Mucosa of stomach (tissue), 1 donor: ENCODE results near the gene FHIT.

ENCODE experiments used
- H3K27me3 ChIP-seq: one replicate; pipeline ENCODE4 v1.7.0; 2013; ENCODE audit warnings: mild to moderate bottlenecking, low read length; ENCODE audit not compliant: control insufficient read depth, insufficient read depth
- H3K36me3 ChIP-seq: one replicate; pipeline ENCODE4 v1.7.0; 2013; ENCODE audit warnings: low read length; ENCODE audit not compliant: control insufficient read depth, insufficient read depth
- H3K4me1 ChIP-seq: one replicate; pipeline ENCODE4 v1.7.0; 2013; ENCODE audit warnings: mild to moderate bottlenecking, low read length; ENCODE audit not compliant: control insufficient read depth, insufficient read depth
- H3K4me3 ChIP-seq: one replicate; pipeline ENCODE4 v1.7.0; 2013; ENCODE audit warnings: low read length
- H3K9ac ChIP-seq: one replicate; pipeline ENCODE4 v1.7.0; 2013; ENCODE audit warnings: mild to moderate bottlenecking, low read length, moderate library complexity
- H3K9me3 ChIP-seq: one replicate; pipeline ENCODE4 v1.7.0; 2013; ENCODE audit warnings: mild to moderate bottlenecking, low read length, moderate library complexity; ENCODE audit not compliant: control insufficient read depth
- donor health status: Pancreatic carcinoma.

The FHIT gene

DNA sequence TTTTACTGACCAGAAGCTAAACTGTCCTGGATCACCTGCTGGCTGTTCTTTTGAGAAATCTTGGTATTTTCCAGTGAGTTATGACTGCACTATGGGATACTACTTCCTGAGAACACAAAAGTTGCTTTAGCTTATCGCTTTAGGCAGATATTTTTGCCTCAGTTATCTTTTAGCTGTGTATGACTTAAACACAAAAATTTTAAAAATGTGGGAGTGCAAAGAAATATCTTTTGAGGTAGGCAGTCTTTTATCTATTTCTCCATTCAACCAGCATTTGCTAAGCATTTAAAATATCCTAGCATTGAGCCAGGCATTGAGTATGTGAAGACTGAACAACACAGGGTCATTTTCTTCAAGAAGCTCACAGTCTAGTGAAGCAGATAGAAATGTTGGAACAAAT, 981.9 kb downstream of the FHIT start:
- Histone ChIP-seq H3K4me1 (no peaks in the 10 kb centered on the region), H3K4me3 (no peak overlapping the region), H3K9me3 (no peaks in the 10 kb centered on the region), H3K9ac (no peak overlapping the region), H3K36me3 (no peaks in the 10 kb centered on the region), H3K27me3 (no peaks in the 10 kb centered on the region)

- Histone ChIP-seq H3K9ac (no peak overlapping the region), H3K4me1 (no peaks in the 10 kb centered on the region), H3K9me3 (no peaks in the 10 kb centered on the region), H3K4me3 (no peak overlapping the region), H3K36me3 (no peaks in the 10 kb centered on the region), H3K27me3 (no peaks in the 10 kb centered on the region)
Measured at GRCh38 chr3:60268123-60268522, 983.1 kb downstream of the FHIT start.

DNA sequence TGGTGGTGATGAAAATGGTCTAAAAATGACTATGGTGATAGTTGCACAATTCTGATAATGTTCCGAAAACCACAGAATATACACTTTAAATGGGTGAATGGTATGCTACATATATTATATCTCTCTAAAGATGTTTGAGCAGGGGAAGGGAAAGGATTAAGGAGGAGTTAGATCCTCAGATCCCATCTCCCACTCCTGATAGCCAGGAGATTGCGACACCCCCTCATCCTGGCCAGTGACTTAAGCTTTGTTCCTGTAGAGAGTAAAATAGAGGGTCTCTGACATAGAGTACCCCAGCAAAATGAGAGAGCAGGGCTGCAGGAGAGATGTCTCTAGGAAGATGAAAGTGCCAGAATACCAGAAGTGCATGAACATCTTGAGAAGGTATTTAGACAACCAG, 984.8 kb downstream of the FHIT start:
- Histone ChIP-seq H3K27me3 (no peaks in the 10 kb centered on the region), H3K9ac (no peak overlapping the region), H3K9me3 (no peaks in the 10 kb centered on the region), H3K4me1 (no peaks in the 10 kb centered on the region), H3K36me3 (no peaks in the 10 kb centered on the region), H3K4me3 (no peak overlapping the region)

GRCh38 chr3:60263191-60263590, 988.1 kb downstream of the FHIT start:
- Histone ChIP-seq H3K36me3 (no peaks in the 10 kb centered on the region), H3K9ac (no peak overlapping the region), H3K4me3 (no peak overlapping the region), H3K4me1 (no peaks in the 10 kb centered on the region), H3K27me3 (no peaks in the 10 kb centered on the region), H3K9me3 (no peaks in the 10 kb centered on the region)

- Histone ChIP-seq H3K4me3 (no peak overlapping the region), H3K9ac (no peak overlapping the region), H3K27me3 (no peaks in the 10 kb centered on the region), H3K9me3 (no peaks in the 10 kb centered on the region), H3K4me1 (no peaks in the 10 kb centered on the region), H3K36me3 (no peaks in the 10 kb centered on the region)
Measured at GRCh38 chr3:60262546-60262945, 988.7 kb downstream of the FHIT start.

GRCh38 chr3:60260546-60260945, 990.7 kb downstream of the FHIT start:
- no peak overlapping the region for H3K4me3 ChIP-seq
- H3K27me3 ChIP-seq: no peaks in the 10 kb centered on the region
- H3K4me1 ChIP-seq: no peaks in the 10 kb centered on the region

DNA sequence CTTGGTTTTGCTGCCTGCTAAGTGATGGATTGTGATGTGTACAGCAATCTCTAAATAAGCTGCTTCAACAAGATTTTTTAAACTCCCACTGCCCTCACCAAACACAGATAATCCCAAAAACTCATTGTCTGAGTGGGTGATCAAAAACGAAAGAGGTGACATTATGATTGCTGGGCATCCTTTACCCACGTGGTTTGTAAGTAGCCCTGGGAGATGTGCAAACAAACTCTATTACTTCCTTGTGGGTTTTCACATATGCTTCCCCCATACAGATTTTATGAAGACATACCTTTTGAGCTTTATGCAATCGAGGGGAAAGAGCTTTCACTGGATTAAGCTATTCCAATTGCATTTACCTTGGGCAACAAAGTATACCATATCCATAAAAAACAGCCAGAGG, 1000.4 kb downstream of the FHIT start:
- H3K4me3 ChIP-seq: no peak overlapping the region
- no peaks in the 10 kb centered on the region for H3K4me1 ChIP-seq
- H3K27me3 ChIP-seq: no peaks in the 10 kb centered on the region
- H3K9me3 ChIP-seq: no peaks in the 10 kb centered on the region
- no peak overlapping the region for H3K9ac ChIP-seq
- no peaks in the 10 kb centered on the region for H3K36me3 ChIP-seq

More at GRCh38 chr3:60260546-60260945, 990.7 kb downstream of the FHIT start:
- no peak overlapping the region for H3K9ac ChIP-seq
- H3K36me3 ChIP-seq: no peaks in the 10 kb centered on the region
- H3K9me3 ChIP-seq: no peaks in the 10 kb centered on the region

GRCh38 chr3:60250206-60250605, 1001.0 kb downstream of the FHIT start:
- no peak overlapping the region for H3K4me3 ChIP-seq
- H3K9me3 ChIP-seq: no peaks in the 10 kb centered on the region
- H3K9ac ChIP-seq: no peak overlapping the region
- no peaks in the 10 kb centered on the region for H3K36me3 ChIP-seq
- H3K27me3 ChIP-seq: no peaks in the 10 kb centered on the region
- no peaks in the 10 kb centered on the region for H3K4me1 ChIP-seq

DNA sequence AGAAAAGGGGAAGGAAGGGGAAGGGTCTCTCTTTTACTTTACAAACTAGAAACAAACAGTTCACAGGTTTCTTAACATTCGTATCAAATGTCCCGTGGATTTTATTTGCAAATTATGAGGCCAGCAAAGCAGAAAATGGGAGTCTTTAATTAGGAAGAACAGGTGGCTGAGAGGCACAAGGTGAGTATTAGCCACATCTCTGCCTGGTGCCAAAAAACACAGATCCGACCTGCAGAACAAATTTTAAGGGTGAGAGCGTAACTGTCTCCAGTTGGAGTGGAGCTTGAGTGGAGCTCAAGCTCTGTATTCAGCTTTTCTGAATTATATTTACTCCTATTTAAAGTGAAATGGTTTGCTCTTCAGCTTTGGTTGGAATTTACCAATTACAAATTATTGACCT, 1004.9 kb downstream of the FHIT start:
- Histone ChIP-seq H3K36me3 (no peaks in the 10 kb centered on the region), H3K27me3 (no peaks in the 10 kb centered on the region), H3K4me1 (no peaks in the 10 kb centered on the region), H3K9ac (no peak overlapping the region), H3K4me3 (no peak overlapping the region), H3K9me3 (no peaks in the 10 kb centered on the region)

GRCh38 chr3:60243456-60243855, 1007.8 kb downstream of the FHIT start:
- H3K9me3 ChIP-seq: no peaks in the 10 kb centered on the region
- H3K27me3 ChIP-seq: no peaks in the 10 kb centered on the region
- no peaks in the 10 kb centered on the region for H3K4me1 ChIP-seq
- no peak overlapping the region for H3K9ac ChIP-seq
- no peak overlapping the region for H3K4me3 ChIP-seq
- no peaks in the 10 kb centered on the region for H3K36me3 ChIP-seq

DNA sequence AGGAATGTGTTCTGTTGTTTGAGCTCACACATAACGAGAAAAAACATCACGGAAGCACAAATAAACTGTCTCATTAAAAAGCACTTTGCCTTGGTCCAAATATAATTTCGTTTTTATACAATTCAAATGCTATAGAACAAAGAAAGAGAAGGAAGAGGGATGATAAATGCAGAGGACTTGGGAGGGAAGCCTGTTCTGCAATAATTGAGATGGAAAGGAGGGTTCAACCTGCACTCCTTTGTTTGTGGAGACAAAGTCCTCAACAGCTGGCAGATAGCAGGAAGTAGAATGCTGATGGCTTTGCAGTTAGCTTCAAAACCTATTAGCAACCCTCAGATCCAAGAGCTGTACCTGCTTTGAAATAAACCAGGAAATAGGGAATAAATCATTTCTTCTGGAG, 1010.8 kb downstream of the FHIT start:
- H3K9me3 ChIP-seq: no peaks in the 10 kb centered on the region
- no peak overlapping the region for H3K4me3 ChIP-seq
- no peak overlapping the region for H3K9ac ChIP-seq
- no peaks in the 10 kb centered on the region for H3K27me3 ChIP-seq
- H3K4me1 ChIP-seq: no peaks in the 10 kb centered on the region
- no peaks in the 10 kb centered on the region for H3K36me3 ChIP-seq

DNA sequence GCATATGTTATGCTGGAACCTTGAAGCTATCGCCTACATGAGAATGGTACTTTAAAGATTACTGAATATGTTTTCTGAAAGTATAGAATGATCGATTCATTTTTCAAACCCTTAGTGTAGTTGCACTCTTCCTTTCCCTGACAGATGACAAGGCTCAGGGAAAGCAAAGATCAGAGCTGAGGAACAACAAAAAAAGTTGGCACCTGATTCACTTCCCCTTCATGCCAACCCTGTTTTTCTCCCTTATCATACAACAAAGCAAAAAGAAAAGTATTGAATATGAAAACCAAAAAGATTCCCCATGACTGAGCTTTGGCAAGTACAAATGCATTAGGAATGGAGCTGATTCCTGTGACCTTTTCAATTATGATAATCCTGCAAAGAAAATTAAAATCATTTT, 1012.7 kb downstream of the FHIT start:
- no peaks in the 10 kb centered on the region for H3K9me3 ChIP-seq
- H3K4me3 ChIP-seq: no peak overlapping the region
- no peaks in the 10 kb centered on the region for H3K27me3 ChIP-seq
- H3K36me3 ChIP-seq: no peaks in the 10 kb centered on the region
- H3K4me1 ChIP-seq: no peaks in the 10 kb centered on the region
- H3K9ac ChIP-seq: no peak overlapping the region

DNA sequence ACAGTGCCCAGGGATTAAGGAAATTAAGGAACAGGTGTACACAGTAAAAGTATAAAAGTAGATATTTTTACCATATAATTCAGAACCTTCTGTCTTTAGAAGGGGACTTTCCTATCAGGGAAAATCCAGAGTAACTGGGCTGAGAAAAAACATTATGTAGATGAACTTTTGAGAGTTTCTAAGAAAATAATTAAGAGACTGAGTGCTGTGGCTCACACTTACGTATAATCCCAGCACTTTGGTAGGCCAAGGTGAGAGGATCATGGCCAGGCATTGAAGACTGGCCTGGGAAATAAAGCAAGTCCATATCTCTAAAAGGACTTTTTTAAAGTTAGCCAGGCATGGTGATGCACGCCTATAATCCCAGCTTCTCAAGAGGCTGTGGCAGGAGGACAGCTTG, 1021.8 kb downstream of the FHIT start:
- Histone ChIP-seq H3K9ac (no peak overlapping the region), H3K4me3 (no peak overlapping the region), H3K9me3 (no peaks in the 10 kb centered on the region), H3K4me1 (no peaks in the 10 kb centered on the region), H3K27me3 (no peaks in the 10 kb centered on the region), H3K36me3 (no peaks in the 10 kb centered on the region)
